HG03139 (cell line): ENCODE data around the gene TRPM4.
"Not testable (repeated sequence)": the region's sequence is repeated elsewhere in the genome, so short reads cannot be mapped to it uniquely, and the experiment has no call there.

ENCODE experiments used
- ATAC-seq: cut with Tn5 transposase; IDR thresholded peaks from one replicate; pipeline ENCODE4 v1.9.1; 2021; ENCODE audit not compliant: unreplicated experiment

The TRPM4 gene

GRCh38 chr19:49157445-49158224 lies at the start of gene TRPM4:
Gene TRPM4 (plus strand): TSS chr19:49157792. CDS start chr19:49157867, 75 bp downstream.
- no peak for ATAC-seq

GRCh38 chr19:49109051-49109450 lies 48.5 kb upstream of the TRPM4 start:
- ATAC-seq, result no peak

GRCh38 chr19:49109569-49110233 lies 47.9 kb upstream of the TRPM4 start:
- no peak for ATAC-seq

- no peak for ATAC-seq
Observed at GRCh38 chr19:49110567-49110966, 47.0 kb upstream of the TRPM4 start.

- no peak for ATAC-seq
Observed at GRCh38 chr19:49111218-49111998, 46.2 kb upstream of the TRPM4 start.

- ATAC-seq, result peak; percentile 44
Observed at GRCh38 chr19:49113762-49114629, 43.6 kb upstream of the TRPM4 start, which contains the start of gene LIN7B. Gene LIN7B (plus strand): TSS chr19:49114370. CDS start chr19:49114405, 35 bp downstream.

GRCh38 chr19:49114630-49115363 lies 42.8 kb upstream of the TRPM4 start:
- ATAC-seq, result no peak

- ATAC-seq, result no peak
Observed at GRCh38 chr19:49116544-49116943, 41.0 kb upstream of the TRPM4 start.

GRCh38 chr19:49117677-49118564 lies 39.7 kb upstream of the TRPM4 start:
- ATAC-seq, result no peak

GRCh38 chr19:49118565-49119410 lies 38.8 kb upstream of the TRPM4 start, which contains the start of gene C19orf73:
Gene C19orf73 (minus strand): TSS chr19:49119143. CDS start chr19:49119022, 121 bp downstream.
- peak; percentile 65 for ATAC-seq

- ATAC-seq, result no peak
Observed at GRCh38 chr19:49119411-49120324, 37.9 kb upstream of the TRPM4 start, which contains the start of gene PPFIA3. Gene PPFIA3 (plus strand): TSS chr19:49119544. CDS start chr19:49127874, 8,330 bp downstream.

GRCh38 chr19:49120325-49120683 lies 37.3 kb upstream of the TRPM4 start:
- no peak for ATAC-seq

- ATAC-seq, result no peak
Observed at GRCh38 chr19:49120868-49121267, 36.7 kb upstream of the TRPM4 start.

GRCh38 chr19:49121841-49122240 lies 35.8 kb upstream of the TRPM4 start:
- ATAC-seq, result not testable (repeated sequence)

GRCh38 chr19:49123285-49123684 lies 34.3 kb upstream of the TRPM4 start:
- not testable (repeated sequence) for ATAC-seq

GRCh38 chr19:49125025-49125731 lies 32.4 kb upstream of the TRPM4 start:
- no peak for ATAC-seq
